PC-3 (cell line): ENCODE measurements around the gene CMTM8. TPM values are rescaled to one million over a fixed set of nuclear protein-coding genes. Genes with fewer than 3 reads are reported as not detected.

ENCODE experiments used
- ATAC-seq: fragments of 200-7000 bp; cut with Tn5 transposase; 2 replicates; pipeline ENCODE4 v1.9.1; 2020; ENCODE audit warnings: mild to moderate bottlenecking, moderate library complexity
- BruUV-seq: library from RNA; stranded (reverse); fragments of 400-500 nt; replicated peaks from 2 replicates; lab custom pipeline; 2021; lab: Mats Ljungman, UMichigan
- CTCF ChIA-PET: fragments of 300-600 bp; sonication (Branson Sonifier 250); formaldehyde crosslinking; loops from one replicate; lab custom pipeline; 2022; ENCODE audit warnings: antibody characterized with exemption; lab: Charles Lee
- POLR2A ChIA-PET: fragments of 300-600 bp; sonication (Branson Sonifier 250); formaldehyde crosslinking; loops from one replicate; lab custom pipeline; 2022; ENCODE audit warnings: antibody characterized with exemption; ENCODE audit not compliant: unreplicated experiment; lab: Charles Lee
- DNase-seq: peaks from one replicate; pipeline ENCODE4 v3.0.0-alpha.2; 2015
- H2AFZ ChIP-seq: fragments of 300-600 bp; sonication (generic); 2 replicates; pipeline ENCODE4 v1.6.0; 2016; ENCODE audit warnings: antibody characterized with exemption, low read length
- H3F3A ChIP-seq: fragments of 300-600 bp; sonication (generic); one replicate; pipeline ENCODE4 v1.6.0; 2017; ENCODE audit warnings: antibody characterized with exemption, low read length, control low read depth, mild to moderate bottlenecking; ENCODE audit not compliant: unreplicated experiment
- H3K27ac ChIP-seq: fragments of 300-600 bp; sonication (generic); 2 replicates; pipeline ENCODE4 v1.5.1; 2016; ENCODE audit warnings: mild to moderate bottlenecking, low read length
- H3K27me3 ChIP-seq: fragments of 300-600 bp; sonication (generic); 2 replicates; pipeline ENCODE4 v1.6.1; 2016; ENCODE audit warnings: low read length, mixed read lengths
- H3K36me3 ChIP-seq: fragments of 300-600 bp; sonication (generic); 2 replicates; pipeline ENCODE4 v1.6.1; 2016; ENCODE audit warnings: low read depth, mixed run types, low read length, mixed read lengths
- H3K4me1 ChIP-seq: fragments of 300-600 bp; sonication (generic); 2 replicates; pipeline ENCODE4 v1.5.1; 2016; ENCODE audit warnings: low read length; ENCODE audit not compliant: insufficient read depth
- H3K4me2 ChIP-seq: fragments of 300-600 bp; sonication (generic); 2 replicates; pipeline ENCODE4 v1.6.0; 2016; ENCODE audit warnings: low read length
- H3K4me3 ChIP-seq: fragments of 300-600 bp; sonication (generic); 2 replicates; pipeline ENCODE4 v1.5.1; 2016; ENCODE audit warnings: mild to moderate bottlenecking, low read length, mixed read lengths
- H3K79me2 ChIP-seq: fragments of 300-600 bp; sonication (generic); 2 replicates; pipeline ENCODE4 v1.6.1; 2017; ENCODE audit warnings: low read length, mixed read lengths
- H3K9ac ChIP-seq: fragments of 300-600 bp; sonication (generic); 2 replicates; pipeline ENCODE4 v1.6.0; 2016; ENCODE audit warnings: mild to moderate bottlenecking, low read length
- H3K9me2 ChIP-seq: fragments of 300-600 bp; sonication (generic); replicated peaks from 2 replicates; pipeline ENCODE4 v1.6.1; 2016; ENCODE audit warnings: mixed run types, low read length, mixed read lengths
- H3K9me3 ChIP-seq: fragments of 300-600 bp; sonication (generic); 2 replicates; pipeline ENCODE4 v1.6.1; 2016; ENCODE audit warnings: low read length, mixed read lengths
- H4K20me1 ChIP-seq: fragments of 300-600 bp; sonication (generic); 2 replicates; pipeline ENCODE4 v1.6.1; 2016; ENCODE audit warnings: low read length, mixed read lengths
- CTCF ChIP-seq: fragments of 300-600 bp; sonication (generic); conservative IDR thresholded peaks from 2 replicates; pipeline ENCODE4 v1.5.1; 2017; ENCODE audit warnings: antibody characterized with exemption, low read depth, mild to moderate bottlenecking, low read length
- EZH2 ChIP-seq: fragments of 300-600 bp; sonication (generic); IDR thresholded peaks from one replicate; pipeline ENCODE4 v1.6.1; 2017; ENCODE audit warnings: antibody characterized with exemption, mild to moderate bottlenecking, low read length; ENCODE audit not compliant: unreplicated experiment
- EZH2phosphoT487 ChIP-seq: fragments of 300-600 bp; sonication (generic); IDR thresholded peaks from 2 replicates; pipeline ENCODE4 v1.6.1; 2018; ENCODE audit warnings: mild to moderate bottlenecking, antibody characterized with exemption, low read length, borderline replicate concordance
- intact Hi-C: fragments of 100-400 bp; cut with micrococcal nuclease; formaldehyde crosslinking; loops from 2 replicates; pipeline ENCODE4 v1.9.0; 2023
- total RNA-seq: library from RNA; depleted of rRNA; stranded (reverse); fragments of >200 nt; gene quantifications from 2 replicates; pipeline ENCODE4 v1.2.3, GENCODE V29; 2014

Gene CMTM8
- total RNA-seq, 1 experiment from 2014 or later: 5.2 TPM

GRCh38 chr3:32302601-32303398 lies 64.3 kb downstream of the CMTM8 start:
- no peaks in the 10 kb centered on the region for H3K4me1 ChIP-seq
- ChIA-PET POLR2A (no interaction called here), CTCF (no interaction called here)
- H3K9me3 ChIP-seq: no peaks in the 10 kb centered on the region
- H3K9me2 ChIP-seq: no peaks in the 10 kb centered on the region
- intact Hi-C loops: no loop called here
- DNase-seq: no peak
- no peak overlapping the region for H3K27ac ChIP-seq
- ATAC-seq: no peak
- H3K4me2 ChIP-seq: no peak overlapping the region
- H3F3A ChIP-seq: no peaks in the 10 kb centered on the region
- no peak overlapping the region for H2AFZ ChIP-seq
- no peaks in the 10 kb centered on the region for H4K20me1 ChIP-seq
- H3K36me3 ChIP-seq: no peaks in the 10 kb centered on the region
- no peak overlapping the region for H3K4me3 ChIP-seq
- H3K79me2 ChIP-seq: no peaks in the 10 kb centered on the region
- H3K9ac ChIP-seq: no peak overlapping the region
- H3K27me3 ChIP-seq: no peaks in the 10 kb centered on the region
- TF ChIP-seq EZH2phosphoT487 (no peak), EZH2 (no peak)
- BruUV-seq: no TSS peak

DNA sequence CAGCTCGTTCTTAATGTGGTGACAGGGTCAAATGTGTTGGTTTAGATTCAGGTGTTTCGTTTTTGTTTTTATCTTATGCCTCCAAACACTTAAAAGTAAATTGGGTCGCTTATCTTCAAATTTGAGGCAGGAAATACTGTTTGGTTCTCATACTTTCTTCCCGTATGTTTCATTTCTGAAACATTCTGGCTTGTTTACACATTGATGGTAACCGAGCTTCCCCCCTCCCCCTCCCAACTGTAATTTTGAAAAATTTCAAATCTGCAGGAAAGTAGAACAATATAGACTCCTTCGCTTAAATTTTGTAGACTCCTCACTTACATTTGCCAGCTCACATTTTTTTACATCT lies 64.9 kb downstream of the CMTM8 start:
- no peaks in the 10 kb centered on the region for H3K79me2 ChIP-seq
- no TSS peak for BruUV-seq
- no peak overlapping the region for H3K4me3 ChIP-seq
- H3K4me1 ChIP-seq: no peaks in the 10 kb centered on the region
- no peak overlapping the region for H3K9ac ChIP-seq
- no peaks in the 10 kb centered on the region for H3K36me3 ChIP-seq
- TF ChIP-seq EZH2 (no peak), CTCF (no peak), EZH2phosphoT487 (no peak)
- ATAC-seq: no peak
- H3K27ac ChIP-seq: no peak overlapping the region
- no peaks in the 10 kb centered on the region for H3K9me2 ChIP-seq
- intact Hi-C loops: no loop called here
- no peak overlapping the region for H3K4me2 ChIP-seq
- H3F3A ChIP-seq: no peaks in the 10 kb centered on the region
- ChIA-PET POLR2A (no interaction called here), CTCF (no interaction called here)
- DNase-seq: no peak
- H4K20me1 ChIP-seq: no peaks in the 10 kb centered on the region
- H2AFZ ChIP-seq: no peak overlapping the region
- H3K27me3 ChIP-seq: no peaks in the 10 kb centered on the region
- no peaks in the 10 kb centered on the region for H3K9me3 ChIP-seq

GRCh38 chr3:32303977-32304881 lies 65.7 kb downstream of the CMTM8 start:
- CTCF ChIA-PET: no interaction called here

More at GRCh38 chr3:32303977-32304881, 65.7 kb downstream of the CMTM8 start:
- Histone ChIP-seq H3K4me2 (no peak overlapping the region), H4K20me1 (no peaks in the 10 kb centered on the region), H3K4me3 (no peak overlapping the region), H3K9me3 (no peaks in the 10 kb centered on the region), H3K27ac (no peak overlapping the region), H3K4me1 (no peaks in the 10 kb centered on the region), H3F3A (no peaks in the 10 kb centered on the region), H3K9me2 (no peaks in the 10 kb centered on the region), H3K79me2 (no peaks in the 10 kb centered on the region), H3K27me3 (no peaks in the 10 kb centered on the region), H3K36me3 (no peaks in the 10 kb centered on the region), H2AFZ (no peak overlapping the region), H3K9ac (no peak overlapping the region)
- BruUV-seq: no TSS peak
- TF ChIP-seq EZH2phosphoT487 (no peak), EZH2 (no peak), CTCF (no peak)
- ATAC-seq (peak; percentile 40), DNase-seq (no peak)
- POLR2A ChIA-PET: no interaction called here
- intact Hi-C loops: no loop called here
